ENCODE measurements around the gene PAN3. TPM values are rescaled to one million over a fixed set of nuclear protein-coding genes. Genes with fewer than 3 reads are reported as not detected.

Gene PAN3
- total RNA-seq, 1 experiment from 2014 or later, result 24.8 TPM

DNA sequence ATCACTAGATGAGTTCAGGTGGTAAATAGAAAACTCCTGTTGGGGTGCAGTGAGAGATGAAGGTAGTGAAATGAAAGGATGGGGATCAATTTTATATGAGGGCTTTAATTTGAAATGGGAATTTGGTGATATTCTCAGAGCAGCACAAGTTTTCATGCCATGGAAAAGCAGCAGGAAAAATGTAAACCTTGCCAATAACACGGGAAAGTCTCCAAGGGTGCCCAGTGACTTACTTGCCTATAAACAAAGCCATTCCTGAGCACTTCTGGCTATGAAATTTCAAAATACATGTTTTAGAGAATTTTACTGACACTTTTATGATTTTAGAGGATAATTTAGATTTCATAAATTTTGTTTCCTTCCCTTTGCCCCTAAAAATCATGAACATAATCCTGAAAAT, 21.6 kb upstream of the PAN3 start:
- no peak overlapping the region for H3K27ac Mint-ChIP-seq (ENCODE audit: unreplicated experiment)
- BruUV-seq (replicated peaks), result no TSS peak
- no peaks in the 10 kb centered on the region for H3K9me3 Mint-ChIP-seq (ENCODE audit: low read depth, unreplicated experiment)
- H3K4me1 Mint-ChIP-seq (ENCODE audit: low read depth, unreplicated experiment), result no peaks in the 10 kb centered on the region
- H3K27me3 Mint-ChIP-seq (ENCODE audit: unreplicated experiment), result no peaks in the 10 kb centered on the region
- DNase-seq, result no peak
- TF ChIP-seq, protein P1, sequence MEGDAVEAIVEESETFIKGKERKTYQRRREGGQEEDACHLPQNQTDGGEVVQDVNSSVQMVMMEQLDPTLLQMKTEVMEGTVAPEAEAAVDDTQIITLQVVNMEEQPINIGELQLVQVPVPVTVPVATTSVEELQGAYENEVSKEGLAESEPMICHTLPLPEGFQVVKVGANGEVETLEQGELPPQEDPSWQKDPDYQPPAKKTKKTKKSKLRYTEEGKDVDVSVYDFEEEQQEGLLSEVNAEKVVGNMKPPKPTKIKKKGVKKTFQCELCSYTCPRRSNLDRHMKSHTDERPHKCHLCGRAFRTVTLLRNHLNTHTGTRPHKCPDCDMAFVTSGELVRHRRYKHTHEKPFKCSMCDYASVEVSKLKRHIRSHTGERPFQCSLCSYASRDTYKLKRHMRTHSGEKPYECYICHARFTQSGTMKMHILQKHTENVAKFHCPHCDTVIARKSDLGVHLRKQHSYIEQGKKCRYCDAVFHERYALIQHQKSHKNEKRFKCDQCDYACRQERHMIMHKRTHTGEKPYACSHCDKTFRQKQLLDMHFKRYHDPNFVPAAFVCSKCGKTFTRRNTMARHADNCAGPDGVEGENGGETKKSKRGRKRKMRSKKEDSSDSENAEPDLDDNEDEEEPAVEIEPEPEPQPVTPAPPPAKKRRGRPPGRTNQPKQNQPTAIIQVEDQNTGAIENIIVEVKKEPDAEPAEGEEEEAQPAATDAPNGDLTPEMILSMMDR (IDR thresholded peaks at IDR 0.05; ENCODE audit: unreplicated experiment), result no peak
- intact Hi-C loops (cut with micrococcal nuclease; ENCODE audit: unreplicated experiment), result no loop called here
- no peak overlapping the region for H3K4me3 Mint-ChIP-seq (ENCODE audit: low read depth, unreplicated experiment)
- CTCF ChIA-PET, result interaction anchor here (0.7 kb wide), 1 partner anchor 40 kb away, joined by 3 read pairs; no protein-coding TSS in a partner anchor
- no peaks in the 10 kb centered on the region for H3K36me3 Mint-ChIP-seq (ENCODE audit: insufficient read depth, unreplicated experiment)

DNA sequence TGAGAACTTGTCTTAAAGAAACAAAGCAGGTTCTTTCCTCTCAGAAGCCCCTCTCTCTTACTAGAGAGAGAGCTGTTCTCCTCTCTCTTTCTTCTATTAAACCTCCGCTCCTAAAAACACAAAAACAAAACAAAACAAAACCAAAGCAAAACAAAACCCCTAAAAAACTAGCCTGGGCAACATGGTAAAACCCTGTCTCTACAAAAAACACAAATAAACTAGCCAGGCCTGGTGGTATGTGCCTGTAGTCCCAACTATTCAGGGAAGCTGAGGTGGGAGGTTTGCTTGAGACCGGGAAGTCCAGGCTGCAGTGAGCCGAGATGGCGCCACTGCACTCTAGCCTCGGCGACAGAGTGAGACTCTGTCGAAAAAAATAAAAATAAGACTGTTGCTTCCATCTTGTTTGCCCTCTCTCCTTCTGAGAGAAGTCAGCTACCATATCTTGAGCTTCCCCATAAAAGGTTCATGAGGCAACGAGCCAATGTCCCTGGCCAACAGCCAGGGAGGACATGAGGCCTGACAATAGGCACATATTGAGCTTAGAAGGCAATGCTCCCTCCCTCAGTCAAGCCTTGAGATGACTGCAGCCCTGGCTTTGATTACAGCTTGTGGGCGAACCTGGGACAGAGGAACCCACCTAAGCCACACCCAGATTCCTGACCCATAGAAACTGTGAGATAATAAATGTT, 20.5 kb upstream of the PAN3 start:
- TF ChIP-seq, protein P1 (IDR thresholded peaks at IDR 0.05; ENCODE audit: unreplicated experiment), result no peak
- Mint-ChIP-seq H3K27me3 (ENCODE audit: unreplicated experiment) (no peaks in the 10 kb centered on the region), H3K4me1 (ENCODE audit: low read depth, unreplicated experiment) (no peaks in the 10 kb centered on the region), H3K36me3 (ENCODE audit: insufficient read depth, unreplicated experiment) (no peaks in the 10 kb centered on the region), H3K4me3 (ENCODE audit: low read depth, unreplicated experiment) (no peak overlapping the region), H3K9me3 (ENCODE audit: low read depth, unreplicated experiment) (no peaks in the 10 kb centered on the region), H3K27ac (ENCODE audit: unreplicated experiment) (no peak overlapping the region)
- intact Hi-C loops (cut with micrococcal nuclease; ENCODE audit: unreplicated experiment), result no loop called here
- no peak for DNase-seq
- BruUV-seq (replicated peaks), result no TSS peak
- CTCF ChIA-PET, result no interaction called here

DNA sequence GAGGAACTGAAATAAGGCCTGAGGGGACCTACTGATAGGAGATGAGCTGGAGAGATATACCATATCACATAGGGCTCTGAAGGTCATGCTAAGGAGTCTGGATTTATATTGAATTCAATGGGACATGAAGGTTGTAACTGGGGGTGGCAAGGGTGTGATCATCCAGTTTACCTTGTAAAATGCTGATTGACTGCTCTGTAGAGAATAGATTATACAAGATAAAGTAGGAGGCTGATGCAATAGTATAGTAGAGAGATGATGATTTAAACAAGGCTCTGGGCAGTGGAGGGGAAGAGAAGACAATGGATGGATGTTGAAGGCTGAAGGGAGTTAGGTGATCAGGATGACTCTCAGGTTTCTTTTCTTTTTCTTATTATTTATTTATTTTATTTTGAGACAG, 18.0 kb upstream of the PAN3 start:
- CTCF ChIA-PET, result no interaction called here
- TF ChIP-seq, protein P1 (IDR thresholded peaks at IDR 0.05; ENCODE audit: unreplicated experiment), result no peak
- H3K36me3 Mint-ChIP-seq (ENCODE audit: insufficient read depth, unreplicated experiment), result no peaks in the 10 kb centered on the region
- intact Hi-C loops (cut with micrococcal nuclease; ENCODE audit: unreplicated experiment), result no loop called here
- H3K4me3 Mint-ChIP-seq (ENCODE audit: low read depth, unreplicated experiment), result no peak overlapping the region
- DNase-seq, result no peak
- no TSS peak for BruUV-seq (replicated peaks)
- H3K27ac Mint-ChIP-seq (ENCODE audit: unreplicated experiment), result no peak overlapping the region
- H3K9me3 Mint-ChIP-seq (ENCODE audit: low read depth, unreplicated experiment), result no peaks in the 10 kb centered on the region
- H3K27me3 Mint-ChIP-seq (ENCODE audit: unreplicated experiment), result no peaks in the 10 kb centered on the region
- H3K4me1 Mint-ChIP-seq (ENCODE audit: low read depth, unreplicated experiment), result no peaks in the 10 kb centered on the region

DNA sequence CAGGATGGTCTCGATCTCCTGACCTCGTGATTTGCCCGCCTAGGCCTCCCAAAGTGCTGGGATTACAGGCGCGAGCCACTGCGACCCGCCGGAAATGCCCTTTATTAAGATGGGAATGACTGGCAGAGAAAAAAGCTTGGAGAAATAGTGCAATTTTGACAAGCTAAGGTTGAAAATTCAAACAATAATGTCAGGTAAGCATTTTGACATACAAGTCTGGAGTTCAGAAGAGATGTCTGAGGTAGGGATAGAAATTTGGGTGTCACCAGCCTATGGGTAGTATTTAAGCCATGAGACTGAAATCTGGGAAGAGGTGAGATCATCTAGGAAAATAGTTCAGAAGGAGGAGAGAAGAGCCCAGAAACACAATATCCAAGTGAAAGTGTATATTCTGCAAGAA, 17.1 kb upstream of the PAN3 start:
- Mint-ChIP-seq H3K4me1 (ENCODE audit: low read depth, unreplicated experiment) (no peaks in the 10 kb centered on the region), H3K36me3 (ENCODE audit: insufficient read depth, unreplicated experiment) (no peaks in the 10 kb centered on the region), H3K9me3 (ENCODE audit: low read depth, unreplicated experiment) (no peaks in the 10 kb centered on the region), H3K4me3 (ENCODE audit: low read depth, unreplicated experiment) (no peak overlapping the region), H3K27me3 (ENCODE audit: unreplicated experiment) (no peaks in the 10 kb centered on the region), H3K27ac (ENCODE audit: unreplicated experiment) (no peak overlapping the region)
- DNase-seq, result no peak
- TF ChIP-seq, protein P1 (IDR thresholded peaks at IDR 0.05; ENCODE audit: unreplicated experiment), result no peak
- CTCF ChIA-PET, result no interaction called here
- no TSS peak for BruUV-seq (replicated peaks)
- intact Hi-C loops (cut with micrococcal nuclease; ENCODE audit: unreplicated experiment), result no loop called here

Data from Calu3 (cell line).